Tibial artery (tissue), 4 donors: ENCODE data around the gene CSMD2.
A peak's percentile ranks its signal among the peaks of the same experiment; 100 is the strongest.

Source experiments
- DNase-seq, 2 donors: peaks; one replicate each; pipeline ENCODE4 v3.0.0-alpha.2; 2019
- H3K27ac ChIP-seq, 2 donors: fragments of 200-600 bp; sonication (generic) in 1 of 2; 1 replicate in 1 of 2; 2 replicates in 1 of 2; pipeline ENCODE4 v1.5.1; 2018 to 2019; ENCODE audit warnings: mild to moderate bottlenecking in 1 of 2
- H3K27me3 ChIP-seq, 2 donors: fragments of 200-600 bp; sonication (generic) in 1 of 2; one replicate each; pipeline versions ENCODE4 v1.5.1 to v1.6.0; 2016 to 2019
- H3K36me3 ChIP-seq, 3 donors: fragments of 200-600 bp; sonication (generic) in 2 of 3; one replicate each; pipeline ENCODE4 v1.5.1; 2016 to 2019; ENCODE audit warnings: mild to moderate bottlenecking in 2 of 3
- H3K4me1 ChIP-seq, 4 donors: fragments of 200-600 bp; sonication (generic) in 2 of 4; 1 replicate in 3 of 4; 2 replicates in 1 of 4; pipeline ENCODE4 v1.5.1; 2016 to 2019
- H3K4me3 ChIP-seq, 2 donors: fragments of 200-600 bp; sonication (generic) in 1 of 2; 1 replicate in 1 of 2; 2 replicates in 1 of 2; pipeline ENCODE4 v1.5.1; 2018 to 2019; ENCODE audit warnings: mild to moderate bottlenecking in 2 of 2
- H3K9me3 ChIP-seq, 3 donors: fragments of 200-600 bp; sonication (generic) in 1 of 3; one replicate each; pipeline ENCODE4 v1.5.1; 2016 to 2019
- CTCF ChIP-seq, 2 experiments: fragments of 200-600 bp in 1 of 2; fragments of 450-650 bp in 1 of 2; IDR thresholded peaks; one replicate each; pipeline ENCODE4 v1.5.1; 2017 to 2019; ENCODE audit warnings: antibody characterized with exemption in 2 of 2, mild to moderate bottlenecking in 1 of 2, moderate library complexity in 1 of 2
- intact Hi-C: fragments of 100-400 bp; cut with DNase I; formaldehyde crosslinking; loops from one replicate; pipeline ENCODE4 v1.15.0; 2023; ENCODE audit warnings: low total_unique reads

CSMD2 gene

DNA sequence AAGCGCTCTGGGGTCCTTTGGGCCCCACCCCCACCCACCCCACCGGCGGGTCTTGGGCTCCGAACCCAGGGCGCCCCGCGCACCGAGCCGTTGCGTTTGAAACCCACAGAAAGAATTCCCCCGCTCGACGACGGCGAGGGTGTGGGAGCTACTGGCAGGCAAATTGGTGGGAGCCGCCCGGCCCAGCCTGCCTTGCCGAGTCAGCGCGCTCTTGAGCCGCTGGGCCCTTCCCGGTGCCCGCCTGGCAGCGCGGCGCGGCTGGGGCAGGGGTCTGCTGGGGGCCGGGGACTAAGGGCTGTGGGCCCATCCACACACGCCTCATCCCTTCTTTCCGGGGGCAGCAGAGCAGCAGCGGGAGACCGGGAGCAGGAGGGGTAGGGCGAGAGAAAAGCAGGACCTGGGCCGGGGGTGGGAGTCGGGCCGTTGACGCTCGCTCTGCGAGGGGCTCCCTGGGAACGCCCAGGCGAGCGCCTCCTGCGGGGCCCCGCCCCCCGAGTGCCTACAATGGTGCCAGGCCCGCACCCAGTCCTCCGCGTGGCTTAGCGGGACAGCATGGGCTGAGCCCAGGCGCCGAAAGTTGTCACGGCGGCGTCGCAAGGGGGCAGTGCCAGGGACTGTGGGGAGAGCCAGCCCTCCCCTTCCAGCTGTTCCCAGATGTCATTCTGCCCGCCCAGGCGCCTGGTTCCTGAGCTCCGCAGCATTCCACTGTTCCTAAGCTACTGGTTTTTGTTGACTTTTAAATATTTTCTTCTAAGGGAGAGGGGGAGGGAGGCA is 12.0 kb upstream of the CSMD2 start, which contains the start of gene C1orf94:
C1orf94 (plus strand) TSS at position 78 of the 774 bp plus-strand sequence. CDS start 883 bp downstream, outside the sequence.
- no peak within 1 kb of the TSS for H3K4me3 ChIP-seq
- no peaks in the 10 kb centered on the region for H3K9me3 ChIP-seq
- peaks cover 0 to 7% (median 3%) of the 10 kb centered on the region in 4 donors for H3K4me1 ChIP-seq
- H3K36me3 ChIP-seq, result no peaks in the 10 kb centered on the region
- DNase-seq, result no peak
- TF ChIP-seq CTCF (IDR thresholded peaks at IDR 0.05), result no peak
- H3K27ac ChIP-seq, result no peak within 1 kb of the TSS
- peaks cover 0 to 75% of the 10 kb centered on the region in 2 donors for H3K27me3 ChIP-seq
- intact Hi-C loops, result no loop called here

GRCh38 chr1:34175744-34176143 is 10.7 kb upstream of the CSMD2 start:
- H3K9me3 ChIP-seq, result no peaks in the 10 kb centered on the region
- H3K27ac ChIP-seq, result no peak overlapping the region
- H3K4me3 ChIP-seq, result no peak overlapping the region
- no peak for TF ChIP-seq CTCF (IDR thresholded peaks at IDR 0.05)
- DNase-seq, result no peak
- no peaks in the 10 kb centered on the region for H3K36me3 ChIP-seq
- H3K27me3 ChIP-seq, result peaks cover 0 to 86% of the 10 kb centered on the region in 2 donors
- H3K4me1 ChIP-seq, result peaks cover 0 to 7% (median 3%) of the 10 kb centered on the region in 4 donors
- intact Hi-C loops, result no loop called here

- peaks cover 3 to 88% of the 10 kb centered on the region in 2 donors for H3K27me3 ChIP-seq
- TF ChIP-seq CTCF (IDR thresholded peaks at IDR 0.05), result no peak
- no peak for DNase-seq
- H3K9me3 ChIP-seq, result no peaks in the 10 kb centered on the region
- no peaks in the 10 kb centered on the region for H3K36me3 ChIP-seq
- intact Hi-C loops, result loop anchor here (10.0 kb wide), 1 partner anchor 433 kb away; no protein-coding TSS in a partner anchor
- H3K4me1 ChIP-seq, result peaks cover 6 to 46% (median 42%) of the 10 kb centered on the region in 4 donors
- H3K4me3 ChIP-seq, result no peak overlapping the region
- H3K27ac ChIP-seq, result no peak overlapping the region
These were observed 2.4 kb upstream of the CSMD2 start for GRCh38 chr1:34167389-34167788.

GRCh38 chr1:34166625-34167361 is 1.8 kb upstream of the CSMD2 start:
- Histone ChIP-seq H3K27me3 (peaks cover 3 to 82% of the 10 kb centered on the region in 2 donors), H3K36me3 (no peaks in the 10 kb centered on the region), H3K27ac (no peak overlapping the region), H3K9me3 (no peaks in the 10 kb centered on the region), H3K4me1 (peaks cover 6 to 46% (median 42%) of the 10 kb centered on the region in 4 donors), H3K4me3 (peak overlapping the region in 1 of 2 donors; percentile 13)
- no peak for DNase-seq
- intact Hi-C loops, result loop anchor here (10.0 kb wide), 1 partner anchor 432 kb away; no protein-coding TSS in a partner anchor
- no peak for TF ChIP-seq CTCF (IDR thresholded peaks at IDR 0.05)

DNA sequence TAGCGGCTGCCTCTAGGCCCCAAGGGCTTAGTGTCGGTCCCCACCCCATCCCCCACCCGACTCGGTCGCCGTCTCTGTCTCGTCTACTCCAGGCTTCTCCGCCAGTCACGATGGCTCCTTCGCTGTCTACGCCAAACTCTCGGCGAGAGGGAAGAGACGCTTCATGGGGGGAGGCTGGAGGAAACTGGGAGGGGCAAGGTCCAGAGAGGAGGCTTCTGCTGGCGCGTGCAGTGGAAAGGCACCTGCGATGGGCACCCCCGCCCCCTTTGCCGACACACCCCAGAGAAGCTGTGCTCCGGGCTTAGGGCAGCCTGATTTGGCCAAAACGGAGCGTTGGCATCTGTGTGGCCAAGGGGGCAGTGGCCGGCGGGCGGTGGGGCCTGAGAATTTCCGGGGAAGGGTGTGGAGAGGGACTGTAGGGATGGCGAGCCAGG is 1.2 kb upstream of the CSMD2 start:
- peaks cover 3 to 82% of the 10 kb centered on the region in 2 donors for H3K27me3 ChIP-seq
- H3K36me3 ChIP-seq, result no peaks in the 10 kb centered on the region
- intact Hi-C loops, result loop anchor here (10.0 kb wide), 1 partner anchor 431 kb away; no protein-coding TSS in a partner anchor
- H3K27ac ChIP-seq, result no peak overlapping the region
- no peaks in the 10 kb centered on the region for H3K9me3 ChIP-seq
- peak overlapping the region in 1 of 2 donors; percentile 13 for H3K4me3 ChIP-seq
- no peak for DNase-seq
- H3K4me1 ChIP-seq, result peaks cover 6 to 46% (median 42%) of the 10 kb centered on the region in 4 donors
- no peak for TF ChIP-seq CTCF (IDR thresholded peaks at IDR 0.05)
